Endothelial cell of hepatic sinusoid (primary cell): ENCODE measurements around the gene PHLPP1.

Experiments
- in situ Hi-C: cut with HindIII; loops from 2 replicates; pipeline ENCODE4 v1.10.0; 2017; ENCODE audit warnings: low sequenced_read_pairs

Gene PHLPP1

GRCh38 chr18:62974928-62975675, 259.8 kb downstream of the PHLPP1 start:
- in situ Hi-C loops: no loop called here

DNA sequence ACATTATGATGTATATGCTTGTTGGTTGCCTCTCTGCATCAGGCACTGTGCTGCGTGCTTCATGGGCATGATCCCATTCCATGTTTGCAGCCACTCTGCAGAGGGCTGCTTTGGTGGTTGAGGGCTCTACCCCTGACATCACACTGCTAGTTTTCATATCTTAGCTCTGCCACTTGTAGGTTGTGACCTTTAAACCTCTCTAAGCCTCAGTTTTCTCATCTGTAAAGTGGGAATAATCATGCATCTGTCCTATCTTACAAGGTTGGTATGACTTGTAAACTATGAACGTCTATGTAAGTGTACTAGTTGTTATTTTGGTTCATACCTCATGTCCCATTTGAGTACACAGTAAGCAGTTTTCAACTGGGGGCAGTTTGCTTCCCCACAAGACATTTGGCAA, 260.4 kb downstream of the PHLPP1 start:
- in situ Hi-C loops: no loop called here

- in situ Hi-C loops: no loop called here
Measured at GRCh38 chr18:62976227-62976626, 260.9 kb downstream of the PHLPP1 start.

DNA sequence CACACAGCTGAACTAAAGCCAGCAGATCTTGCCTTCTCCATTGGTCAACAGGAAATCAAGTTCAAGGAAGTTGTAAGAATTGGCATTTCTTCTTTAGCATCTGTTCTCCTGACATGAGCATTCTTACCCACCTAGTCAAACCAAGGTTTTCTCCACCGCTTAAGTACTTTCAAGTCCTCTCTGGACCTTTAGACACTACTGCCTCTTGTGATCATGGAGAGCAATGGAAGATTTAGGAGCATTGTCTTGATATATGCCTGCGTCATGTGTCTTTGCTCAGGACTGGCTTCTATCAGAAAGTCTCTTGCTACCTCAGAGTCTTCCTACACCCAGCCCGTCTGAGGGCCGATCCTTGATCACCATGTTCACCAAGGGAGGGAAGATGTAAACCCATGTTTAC, 262.2 kb downstream of the PHLPP1 start:
- in situ Hi-C loops: no loop called here

GRCh38 chr18:62978251-62979049, 263.1 kb downstream of the PHLPP1 start:
- in situ Hi-C loops: no loop called here

GRCh38 chr18:62979176-62979575, 263.8 kb downstream of the PHLPP1 start:
- in situ Hi-C loops: no loop called here

DNA sequence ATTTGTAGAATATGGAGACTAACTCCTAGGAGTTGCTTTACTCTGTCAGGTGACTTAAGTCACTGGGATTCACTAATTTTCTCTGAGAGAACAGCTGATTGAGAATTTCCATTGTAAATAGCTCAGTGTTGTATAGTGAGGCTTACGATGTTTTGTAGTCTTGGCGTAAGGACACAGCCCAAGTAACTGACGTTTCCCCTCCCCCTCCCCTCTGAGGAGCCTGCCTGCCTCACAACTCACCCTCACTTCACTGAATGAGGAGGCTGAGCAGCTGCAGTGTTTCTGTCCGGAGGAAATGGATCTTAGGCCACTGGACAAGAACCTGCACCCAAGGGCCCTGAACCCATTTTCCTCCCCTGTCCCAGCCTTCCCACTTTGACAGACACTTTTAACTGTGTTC, 264.6 kb downstream of the PHLPP1 start:
- in situ Hi-C loops: no loop called here

DNA sequence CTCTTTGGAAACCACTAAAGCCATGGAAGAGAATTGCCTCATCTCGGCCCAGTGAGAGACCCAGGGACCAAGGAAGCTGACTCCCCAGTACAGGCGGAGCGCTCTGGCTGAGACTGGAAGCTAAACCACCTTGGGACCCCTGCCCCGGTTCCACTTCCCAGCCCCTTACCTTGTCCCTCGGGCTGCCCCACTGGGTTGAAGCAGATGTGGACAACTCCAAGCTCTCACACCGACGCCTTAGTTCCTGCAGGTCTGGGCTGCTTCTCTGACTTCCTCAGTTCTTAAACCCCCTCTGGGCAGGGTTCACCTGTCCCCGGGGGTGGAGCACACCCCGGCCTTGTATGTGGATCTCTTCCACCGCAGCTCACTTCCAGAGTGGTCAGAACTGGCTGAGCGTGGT, 266.2 kb downstream of the PHLPP1 start:
- in situ Hi-C loops: no loop called here

DNA sequence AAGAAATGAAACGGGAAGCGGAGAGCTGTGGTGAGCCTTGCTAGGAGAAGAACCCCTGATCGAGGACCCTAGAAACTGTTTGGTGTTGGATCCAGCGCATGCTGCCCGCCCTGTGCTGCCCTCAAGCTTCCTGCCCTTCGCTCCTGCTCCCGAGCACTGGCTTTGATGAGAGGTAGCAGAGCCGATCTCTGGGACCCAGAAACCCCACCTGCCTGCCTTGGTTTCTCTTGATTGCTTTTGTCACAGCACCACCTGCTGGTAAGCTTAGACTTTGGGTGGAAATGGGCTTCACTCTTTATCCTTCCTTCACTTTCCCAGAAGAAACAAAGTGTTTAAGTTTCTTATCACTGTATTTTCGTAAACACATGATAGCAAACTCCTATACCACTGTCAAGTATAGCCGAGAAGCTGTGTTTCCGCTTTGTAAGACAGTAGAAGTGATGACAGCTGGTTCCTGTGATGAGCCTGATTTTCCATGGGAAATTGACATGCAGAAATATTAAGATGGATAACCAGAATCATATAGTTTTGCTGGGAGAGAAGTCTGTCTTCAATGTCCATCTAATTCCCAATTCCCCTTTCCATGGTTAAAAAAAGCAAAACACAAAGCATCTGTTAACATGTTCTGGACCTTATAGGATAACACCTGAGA, 267.4 kb downstream of the PHLPP1 start:
- in situ Hi-C loops: no loop called here

GRCh38 chr18:62984656-62985315, 269.4 kb downstream of the PHLPP1 start:
- in situ Hi-C loops: no loop called here

- in situ Hi-C loops: no loop called here
Measured at GRCh38 chr18:62986490-62986889, 271.1 kb downstream of the PHLPP1 start.

- in situ Hi-C loops: no loop called here
Measured at GRCh38 chr18:62987055-62987830, 271.9 kb downstream of the PHLPP1 start.

DNA sequence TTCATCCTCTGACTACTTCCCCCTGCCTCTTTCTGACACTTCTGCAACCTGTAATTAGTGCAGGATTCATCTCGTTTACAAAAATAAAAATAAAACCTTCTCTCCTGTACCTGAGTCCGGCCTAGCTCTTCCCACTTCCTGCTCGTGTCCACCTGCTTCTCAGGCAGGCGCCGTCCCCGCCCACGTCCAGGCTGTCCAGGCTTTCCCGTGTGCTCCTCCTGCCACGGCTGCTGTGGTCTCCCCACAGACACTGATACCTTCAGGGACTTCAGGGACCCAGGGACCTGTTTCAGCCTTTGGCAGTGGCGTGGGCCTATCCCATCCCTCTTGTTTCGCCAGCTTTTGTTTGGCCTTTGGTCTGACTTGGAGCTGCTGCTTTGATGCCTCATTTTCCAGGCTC, 272.5 kb downstream of the PHLPP1 start:
- in situ Hi-C loops: no loop called here

- in situ Hi-C loops: no loop called here
Measured at GRCh38 chr18:62988471-62988870, 273.1 kb downstream of the PHLPP1 start.

- in situ Hi-C loops: no loop called here
Measured at GRCh38 chr18:62989195-62989594, 273.9 kb downstream of the PHLPP1 start.

- in situ Hi-C loops: no loop called here
Measured at GRCh38 chr18:62990653-62991052, 275.3 kb downstream of the PHLPP1 start.

GRCh38 chr18:62991389-62991788, 276.0 kb downstream of the PHLPP1 start:
- in situ Hi-C loops: no loop called here

GRCh38 chr18:62991959-62992358, 276.6 kb downstream of the PHLPP1 start:
- in situ Hi-C loops: no loop called here

DNA sequence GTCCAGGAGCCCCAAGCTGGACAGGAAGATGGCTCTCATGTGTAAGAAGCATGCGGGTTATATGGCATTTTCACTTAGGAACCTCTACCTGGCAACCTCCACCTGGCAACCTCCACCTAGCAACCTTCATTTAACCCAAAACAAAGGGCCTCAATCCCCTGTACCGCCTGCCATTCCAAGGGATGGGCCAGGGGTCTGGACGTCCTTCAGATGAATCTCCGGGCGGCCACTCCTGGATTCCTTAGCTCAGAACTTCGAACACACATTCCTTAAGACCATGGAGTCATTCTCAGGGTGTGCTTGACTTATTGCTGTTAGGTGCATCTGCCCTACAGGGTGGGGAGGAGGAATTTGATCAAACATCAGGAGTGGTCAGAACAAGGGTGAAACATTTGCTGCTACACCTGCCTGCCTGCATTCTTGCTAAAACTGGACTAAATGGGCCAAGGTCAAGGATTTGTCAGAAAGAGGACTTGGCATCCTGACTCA, 277.6 kb downstream of the PHLPP1 start:
- in situ Hi-C loops: no loop called here

- in situ Hi-C loops: no loop called here
Measured at GRCh38 chr18:62996566-62996965, 281.2 kb downstream of the PHLPP1 start.
